GM18870 (cell line): ENCODE results near the gene SOX18.

Experiments
- ATAC-seq: cut with Tn5 transposase; IDR thresholded peaks from one replicate; pipeline ENCODE4 v1.9.1; 2021; ENCODE audit warnings: moderate library complexity; ENCODE audit not compliant: unreplicated experiment

SOX18 gene

DNA sequence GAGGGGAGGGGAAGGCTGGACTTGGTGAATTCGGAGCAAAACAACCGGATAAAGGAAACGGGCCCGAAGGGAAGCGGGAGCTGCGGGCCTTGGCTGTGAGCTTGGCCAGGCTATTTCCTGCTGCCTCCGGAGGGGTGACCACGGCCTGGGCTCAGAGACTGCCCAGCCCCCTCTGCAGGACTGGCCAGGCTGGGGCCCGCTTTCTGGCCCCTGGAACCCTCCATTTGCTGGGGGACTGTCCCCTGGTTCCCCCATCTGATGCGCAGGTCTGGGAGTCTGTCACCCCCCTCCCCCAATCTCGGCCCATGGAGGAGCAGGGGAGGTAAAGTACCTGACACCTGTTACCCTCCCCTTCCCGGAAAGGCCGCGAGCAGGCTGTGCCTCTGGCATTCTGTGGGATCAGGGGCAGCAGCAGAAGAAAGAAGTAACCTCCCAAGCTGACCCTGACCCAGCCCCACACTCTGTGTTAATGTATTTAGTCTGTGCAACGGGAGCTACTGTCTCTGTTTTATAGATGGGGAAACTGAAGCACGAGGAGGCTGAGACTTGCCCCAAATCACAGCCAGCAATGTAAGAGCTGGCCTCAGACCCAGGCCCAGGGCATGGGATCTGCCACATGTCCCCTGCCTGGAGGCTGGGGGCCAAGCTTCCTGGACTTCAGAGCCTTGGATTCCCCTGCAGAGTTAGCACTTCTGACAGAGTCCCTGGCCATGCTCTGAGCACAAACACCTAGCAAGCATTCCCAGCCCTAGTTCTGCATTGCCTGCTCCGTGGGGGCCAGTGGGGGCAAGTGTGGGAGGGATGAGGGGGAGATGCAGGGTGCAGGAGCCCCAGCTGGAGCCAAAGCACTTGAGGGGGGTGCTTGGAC is 9.9 kb downstream of the SOX18 start:
- ATAC-seq: no peak

DNA sequence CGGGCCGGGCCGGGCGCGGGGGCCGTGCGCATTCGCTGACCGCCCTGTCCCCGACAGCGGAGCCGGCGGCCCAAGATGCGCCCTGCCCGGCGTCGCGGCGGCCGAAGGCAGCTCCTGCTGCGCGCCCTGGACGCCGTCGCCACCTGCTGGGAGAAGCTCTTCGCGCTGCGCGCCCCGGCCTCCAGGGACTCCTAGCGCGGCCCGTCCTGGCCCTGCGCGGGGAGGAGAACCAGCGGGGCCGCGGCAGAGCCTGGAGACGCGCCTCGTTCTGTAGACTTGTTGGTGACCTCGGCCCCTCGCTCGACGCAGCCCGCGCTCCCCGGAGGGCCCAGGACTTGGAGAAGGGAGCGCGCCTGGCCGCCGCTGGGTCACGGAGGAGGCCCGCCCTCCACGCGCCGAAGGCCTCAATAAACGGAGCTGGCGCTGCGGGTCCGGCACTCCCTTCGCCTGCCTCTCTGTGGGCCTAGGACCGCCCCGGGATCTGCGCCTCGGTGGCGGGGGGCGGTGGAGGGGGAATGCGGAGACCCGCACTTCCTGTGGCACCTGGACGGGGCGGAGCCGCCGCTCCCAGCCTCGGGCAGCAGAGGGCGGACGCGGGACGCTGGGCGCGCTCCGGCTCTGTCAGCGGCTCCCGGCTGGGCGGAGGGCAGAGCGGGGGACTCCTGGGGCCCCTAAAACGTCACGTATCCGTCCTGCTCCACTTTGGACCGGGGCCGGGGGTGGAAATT is 10.7 kb downstream of the SOX18 start:
- ATAC-seq: no peak

DNA sequence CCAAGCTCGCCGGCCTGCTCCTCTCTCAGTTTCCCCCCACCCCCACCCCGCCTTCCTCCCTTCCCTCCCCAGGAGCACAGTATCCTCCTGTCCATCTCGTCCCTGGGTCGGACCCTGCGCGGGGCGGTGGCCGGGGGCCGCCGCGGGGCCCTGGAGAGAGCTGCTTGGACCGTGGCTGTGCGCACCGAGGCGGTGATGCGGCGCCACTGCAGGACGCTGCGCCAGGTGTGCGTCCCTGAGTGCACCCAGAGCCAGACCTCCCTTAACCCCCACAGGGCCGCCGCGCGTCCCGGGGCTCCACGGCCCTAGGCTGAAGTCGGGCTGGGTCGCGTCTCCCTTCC is 11.2 kb downstream of the SOX18 start:
- no peak for ATAC-seq

DNA sequence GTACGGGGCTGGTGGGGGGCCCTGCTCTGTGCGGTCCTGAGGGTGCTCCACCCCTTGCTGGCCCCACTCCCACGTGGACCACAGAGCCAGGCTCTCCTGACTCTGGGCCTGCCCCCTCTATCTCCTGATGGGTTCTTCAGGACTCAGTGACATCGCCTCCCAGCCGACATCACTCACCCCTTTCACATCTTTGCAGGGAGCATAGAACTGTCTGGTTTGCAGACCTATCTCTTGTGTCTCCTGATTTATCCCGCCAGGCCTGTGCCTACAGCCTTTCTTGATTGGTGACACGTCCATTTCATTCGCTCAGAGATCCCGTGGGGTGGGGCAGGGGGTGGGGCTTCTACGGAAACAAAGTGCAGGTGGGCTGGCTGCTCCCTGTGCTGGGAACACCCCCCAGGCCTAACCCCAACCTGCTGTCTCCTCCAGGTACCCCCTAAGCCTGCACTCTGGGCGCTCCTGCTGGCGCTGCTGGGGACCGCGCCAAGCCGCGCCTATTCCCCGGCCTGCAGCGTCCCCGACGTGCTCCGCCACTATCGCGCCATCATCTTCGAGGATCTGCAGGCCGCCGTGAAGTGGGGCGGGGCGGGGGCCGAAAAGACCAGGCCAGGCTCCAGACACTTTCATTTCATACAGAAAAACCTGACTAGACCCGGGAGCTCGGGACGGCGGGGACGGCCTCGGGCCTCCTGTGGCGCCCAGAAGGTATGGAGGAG is 11.8 kb downstream of the SOX18 start:
- ATAC-seq: no peak

DNA sequence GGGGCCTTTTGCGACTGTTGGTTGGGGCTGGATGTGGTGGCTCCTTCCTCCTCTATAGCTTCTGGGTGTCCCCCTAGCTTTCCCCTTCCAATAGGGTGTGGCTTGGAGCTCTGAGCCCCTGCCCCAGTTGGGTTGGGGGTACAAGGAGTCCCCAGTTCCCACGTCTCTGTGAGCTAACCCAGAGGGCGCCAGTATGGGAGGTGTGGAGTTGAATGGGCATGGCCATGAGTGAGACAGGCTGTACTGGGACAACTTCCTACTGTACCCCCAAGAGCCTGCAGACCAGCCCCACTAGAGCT is 12.3 kb downstream of the SOX18 start:
- no peak for ATAC-seq

DNA sequence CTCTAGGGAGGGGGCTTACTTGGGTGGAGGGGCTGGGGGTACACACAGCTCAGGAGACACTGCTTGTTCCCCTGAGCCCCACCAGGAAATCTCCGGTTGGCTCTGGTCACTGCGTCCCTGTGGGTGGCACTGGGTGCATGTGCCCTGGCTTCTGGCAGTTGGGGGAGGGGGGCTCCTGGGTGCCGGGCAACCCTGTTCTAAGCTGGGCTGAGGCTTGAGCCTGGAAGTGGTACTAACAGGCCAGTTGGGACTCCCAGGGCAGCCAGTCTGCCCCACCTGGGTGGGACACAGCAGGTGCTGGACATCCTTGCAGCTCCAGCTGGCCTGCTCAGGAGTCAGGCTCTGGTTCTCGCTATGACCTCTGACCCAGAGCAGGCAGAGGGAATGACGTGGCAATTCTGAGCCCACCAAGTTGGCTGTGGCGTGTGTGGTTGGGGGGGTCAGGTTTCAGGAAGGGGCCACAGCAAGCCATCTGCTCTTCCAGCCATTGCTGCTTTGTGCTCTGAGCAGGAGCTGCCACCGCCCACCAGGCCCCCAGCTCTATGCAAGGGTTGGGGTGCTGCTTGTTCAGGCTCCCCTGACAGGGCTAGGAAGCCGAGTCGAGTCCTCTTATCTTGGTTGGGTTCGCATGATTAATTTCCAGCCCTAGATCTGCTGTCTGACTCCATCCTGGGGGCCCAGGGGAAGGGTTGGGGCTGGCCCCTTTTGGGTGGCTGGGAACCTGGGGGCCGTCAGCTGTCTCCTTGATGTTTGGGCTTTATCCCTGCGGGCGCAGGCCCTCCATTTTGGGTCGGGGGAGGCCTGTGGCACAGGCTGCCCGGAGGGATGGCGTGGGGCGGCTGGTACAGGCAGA is 12.9 kb downstream of the SOX18 start:
- ATAC-seq: no peak

DNA sequence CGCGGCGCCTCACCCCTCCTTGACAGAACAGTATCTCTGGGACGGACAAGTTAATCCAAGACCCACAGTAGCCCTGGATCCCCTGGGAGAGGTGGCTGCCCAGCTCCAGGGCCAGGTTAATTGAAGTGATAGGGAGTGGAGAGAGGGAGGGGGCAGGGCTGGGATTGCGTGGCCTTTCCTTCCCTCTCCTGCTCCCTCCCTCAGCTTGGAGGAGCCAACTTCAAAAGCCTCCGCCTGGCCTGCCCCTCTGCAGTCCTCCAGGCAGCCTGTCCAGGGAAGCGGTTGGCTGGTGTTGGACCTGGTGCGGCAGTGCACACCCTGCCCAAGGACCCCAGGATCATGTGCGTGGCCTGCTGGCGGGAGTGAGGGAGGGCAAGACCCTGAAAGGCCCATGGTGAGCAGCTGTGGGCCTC is 13.5 kb downstream of the SOX18 start, which contains the start of gene C20orf204:
Gene C20orf204 (plus strand): TSS at position 250 of the 413 bp plus-strand sequence. CDS start 142 bp downstream, at position 392.
- no peak for ATAC-seq

DNA sequence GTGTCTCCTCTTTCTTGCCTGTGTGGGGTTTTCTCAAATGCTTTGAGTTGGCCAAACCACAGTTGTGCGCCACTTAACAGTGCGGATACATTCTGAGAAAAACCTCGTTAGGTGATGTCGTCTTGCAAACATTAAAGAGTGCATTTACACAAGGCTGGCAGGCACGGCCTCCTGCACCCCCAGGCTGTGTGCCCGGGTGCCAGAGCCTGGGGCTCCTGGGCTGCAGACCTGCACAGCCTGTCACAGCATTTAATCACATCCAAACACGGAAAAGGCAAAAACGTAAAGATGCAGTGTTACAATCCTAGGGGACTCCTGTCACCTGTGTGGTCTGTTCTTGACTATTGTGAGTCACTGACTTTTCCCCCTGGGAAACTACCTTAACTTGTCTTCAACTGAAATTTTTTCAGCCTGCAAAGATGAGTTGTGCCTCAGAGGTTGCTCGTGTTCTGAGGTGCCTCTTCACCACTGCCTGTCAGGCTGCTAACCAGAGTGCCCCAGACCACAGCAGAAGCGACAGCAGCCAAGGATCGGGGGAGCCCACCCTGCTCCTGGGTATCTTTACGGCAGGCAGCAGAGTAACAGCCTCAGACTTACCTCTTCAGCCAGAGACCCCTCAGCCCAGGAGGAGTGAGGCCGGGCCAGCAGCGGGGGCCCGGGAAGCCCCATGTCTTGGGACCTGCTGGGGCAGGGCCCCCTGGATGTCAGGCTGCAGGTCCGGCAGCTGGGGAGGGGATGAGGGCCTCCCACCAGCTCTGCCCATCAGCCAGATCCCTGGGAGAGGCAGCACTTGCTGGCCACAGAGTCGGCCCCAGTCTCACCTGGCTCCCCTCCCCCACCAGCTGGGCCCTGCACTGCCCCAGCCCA is 14.1 kb downstream of the SOX18 start:
- no peak for ATAC-seq

DNA sequence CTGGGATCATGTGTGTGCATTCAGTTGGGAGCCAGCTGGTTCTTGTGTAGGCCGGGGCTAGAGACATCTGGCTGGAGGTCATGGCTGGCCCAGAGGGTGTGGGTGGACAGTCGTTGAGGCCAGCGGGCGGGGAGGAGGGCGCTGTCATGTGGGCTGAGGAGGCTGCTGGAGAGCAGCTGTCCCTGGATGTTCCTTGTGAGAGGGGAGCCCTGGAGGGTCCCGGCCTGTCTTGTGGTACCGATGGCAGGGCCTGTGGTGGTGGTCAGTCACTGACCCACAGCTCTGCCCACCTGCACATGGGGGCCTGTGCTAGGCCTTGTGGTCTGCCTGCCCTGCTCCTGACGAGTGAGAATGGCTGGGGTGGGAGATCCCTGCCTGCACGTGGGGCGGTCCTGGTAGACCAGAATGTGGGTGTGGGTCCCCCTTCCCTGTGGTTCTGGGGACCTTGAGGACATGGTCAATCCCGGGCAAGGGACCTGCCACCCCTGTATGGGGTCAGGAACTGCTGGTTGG is 15.4 kb downstream of the SOX18 start:
- no peak for ATAC-seq

DNA sequence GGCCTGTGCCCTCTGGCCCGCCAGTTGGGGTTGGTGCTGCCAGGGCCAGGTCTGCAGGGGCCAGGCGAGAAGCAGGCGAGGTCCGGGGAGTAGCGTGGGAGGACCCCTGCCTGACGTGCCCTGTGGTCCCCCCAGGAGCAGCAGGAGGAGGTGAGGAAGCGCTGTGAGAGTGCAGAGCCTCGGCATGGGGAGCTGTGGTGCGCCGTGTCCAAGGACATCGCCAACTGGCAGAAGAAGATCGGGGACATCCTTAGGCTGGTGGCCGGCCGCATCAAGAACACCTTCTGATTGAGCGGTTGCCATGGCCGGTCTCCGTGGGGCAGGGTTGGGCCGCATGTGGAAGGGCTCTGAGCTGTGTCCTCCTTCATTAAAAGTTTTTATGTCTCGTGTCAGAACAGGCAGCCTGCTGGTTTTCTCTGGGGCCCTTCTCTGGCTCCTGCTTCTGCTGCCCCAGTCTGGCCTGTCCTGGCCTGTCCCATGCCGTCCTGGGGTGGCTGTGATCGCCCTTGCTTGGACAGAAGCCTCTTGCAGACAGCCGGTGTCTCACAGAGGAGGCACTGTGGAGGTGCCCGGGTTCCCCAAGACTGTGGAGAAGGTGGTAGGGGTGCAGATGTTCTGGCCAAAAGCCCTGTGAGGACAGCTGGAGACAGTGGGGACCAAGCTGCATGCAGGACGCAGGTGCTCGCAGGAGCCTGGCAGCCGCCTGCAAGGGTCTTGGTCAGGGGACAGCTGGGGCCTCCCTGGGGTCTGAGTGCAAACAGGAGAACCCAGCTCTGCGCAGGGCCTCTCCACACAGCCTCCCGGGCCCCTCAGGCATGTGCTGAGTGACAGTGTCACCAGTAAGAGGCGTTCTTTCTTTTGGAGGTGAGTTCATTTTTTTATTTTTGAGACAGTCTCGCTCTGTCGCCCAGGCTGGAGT is 16.5 kb downstream of the SOX18 start:
- ATAC-seq: no peak

DNA sequence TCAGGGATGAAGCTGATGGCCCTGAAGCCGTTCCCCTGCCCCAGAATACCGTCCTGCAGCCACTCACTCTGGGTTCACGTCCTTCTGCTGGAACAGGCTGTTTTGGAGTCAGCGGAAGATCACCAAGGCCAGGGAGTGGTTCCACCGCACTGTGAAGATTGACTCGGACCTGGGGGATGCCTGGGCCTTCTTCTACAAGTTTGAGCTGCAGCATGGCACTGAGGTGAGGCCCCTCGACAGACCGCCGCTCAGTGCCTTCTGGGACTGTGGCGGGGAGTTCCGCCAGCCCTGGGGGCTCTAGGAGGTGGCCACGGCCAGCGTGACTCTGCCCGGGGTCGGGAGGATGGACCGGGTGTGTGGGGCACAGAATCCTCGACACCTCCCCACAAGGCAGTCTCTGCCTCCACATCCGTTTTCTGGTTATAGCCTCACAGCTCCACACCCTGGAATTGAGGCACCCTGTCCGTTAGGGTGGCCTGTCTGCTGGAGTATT is 17.6 kb downstream of the SOX18 start:
- ATAC-seq: no peak

DNA sequence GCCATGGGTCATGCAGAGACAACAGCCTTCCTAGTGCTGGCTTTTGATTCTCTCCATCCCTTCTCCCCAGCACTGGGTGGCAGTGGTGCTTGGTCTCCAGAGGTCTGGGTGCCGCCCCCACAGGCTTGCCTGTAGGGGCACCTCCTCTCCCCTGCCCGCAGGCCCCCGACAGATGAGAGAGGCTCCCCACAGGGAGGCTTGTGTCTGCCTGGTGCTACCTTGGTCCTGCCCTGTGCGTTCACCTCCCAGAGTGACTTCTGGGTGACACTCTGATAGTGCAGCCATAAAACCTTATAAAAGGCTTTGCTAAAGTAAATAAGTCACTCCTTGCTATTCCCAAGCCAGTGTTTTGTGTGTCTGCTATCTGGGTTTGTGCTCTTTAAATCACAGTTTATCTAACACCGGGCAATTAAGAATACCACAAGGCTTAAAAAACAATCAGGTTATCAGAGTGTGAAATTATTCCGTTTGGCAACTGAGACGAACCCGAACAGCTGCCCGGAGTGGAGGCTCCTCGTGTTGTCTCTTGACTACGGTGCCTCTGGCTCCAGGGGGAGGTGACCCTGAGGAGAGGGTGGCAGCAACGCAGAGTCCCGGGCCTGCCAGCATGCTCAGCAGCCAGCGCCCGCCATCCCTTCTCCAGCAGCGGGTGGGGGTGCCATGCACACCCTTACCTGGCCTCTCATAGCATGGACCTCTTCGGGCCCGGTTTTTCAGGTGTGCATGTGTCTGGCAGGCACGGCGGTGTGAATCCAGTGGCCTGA is 18.9 kb downstream of the SOX18 start:
- ATAC-seq: no peak

DNA sequence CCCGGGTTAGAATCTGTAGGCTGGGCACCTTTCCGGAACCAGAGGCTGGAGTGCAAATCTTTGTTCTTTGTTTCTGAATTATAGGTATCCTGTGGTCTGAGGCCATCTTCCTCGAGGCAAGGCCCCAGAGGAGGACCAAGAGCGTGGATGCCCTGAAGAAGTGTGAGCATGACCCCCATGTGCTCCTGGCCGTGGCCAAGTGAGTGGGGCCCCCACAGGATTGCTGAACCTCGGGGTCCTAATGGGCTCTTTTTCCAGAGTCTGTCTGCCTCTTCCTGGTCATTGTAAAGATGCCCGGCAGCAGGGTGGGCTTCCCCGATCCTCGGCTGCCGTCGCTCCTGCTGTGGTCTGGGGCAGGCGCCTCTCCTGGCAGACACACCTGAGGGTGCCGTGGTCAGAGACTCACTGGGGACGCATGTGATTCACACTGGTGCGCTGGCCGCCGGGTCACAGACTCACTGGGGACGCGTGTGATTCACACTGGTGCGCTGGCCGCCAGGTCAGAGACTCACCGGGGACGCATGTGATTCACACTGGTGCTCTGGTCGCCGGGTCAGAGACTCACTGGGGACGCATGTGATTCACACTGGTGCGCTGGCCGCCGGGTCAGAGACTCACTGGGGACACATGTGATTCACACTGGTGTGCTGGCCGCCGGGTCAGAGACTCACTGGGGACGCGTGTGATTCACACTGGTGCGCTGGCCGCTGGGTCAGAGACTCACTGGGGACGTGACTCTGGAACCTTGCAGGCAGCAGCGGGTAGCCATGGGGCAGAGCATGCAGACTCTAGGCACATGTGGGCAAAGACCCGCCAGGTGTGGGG is 19.9 kb downstream of the SOX18 start:
- no peak for ATAC-seq

DNA sequence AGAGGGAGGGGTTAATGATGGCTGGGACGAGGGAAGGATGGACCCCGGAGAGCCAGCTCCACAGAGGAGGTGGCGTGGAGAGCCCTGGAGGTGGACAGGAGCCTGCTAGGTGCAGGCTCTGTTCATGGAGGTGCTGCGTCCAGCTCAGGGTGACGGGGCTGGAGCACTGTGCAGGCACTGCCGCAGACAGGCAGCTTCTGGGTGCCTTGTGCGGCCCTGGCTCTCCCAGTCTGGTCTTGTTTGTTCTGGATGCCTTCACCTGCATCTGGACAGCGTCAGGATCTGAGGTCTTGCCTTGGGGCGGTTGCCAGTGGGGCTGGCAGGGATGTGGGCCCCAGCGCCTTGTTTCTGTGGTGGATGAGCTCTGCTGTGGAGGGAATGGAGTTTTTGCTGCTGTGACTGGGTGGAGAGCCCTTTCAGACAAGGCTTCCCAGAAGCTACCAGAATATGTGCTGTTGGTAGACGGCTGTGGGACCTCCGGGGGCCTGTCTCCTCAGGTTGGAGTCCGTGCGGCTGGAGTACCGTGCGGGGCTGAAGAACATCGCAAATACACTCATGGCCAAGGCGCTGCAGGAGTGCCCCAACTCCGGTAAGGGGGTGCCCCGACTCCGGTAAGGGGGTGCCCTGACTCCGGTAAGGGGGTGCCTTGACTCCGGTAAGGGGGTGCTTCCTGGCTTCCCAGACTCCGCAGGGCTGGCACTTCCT is 21.3 kb downstream of the SOX18 start:
- no peak for ATAC-seq

DNA sequence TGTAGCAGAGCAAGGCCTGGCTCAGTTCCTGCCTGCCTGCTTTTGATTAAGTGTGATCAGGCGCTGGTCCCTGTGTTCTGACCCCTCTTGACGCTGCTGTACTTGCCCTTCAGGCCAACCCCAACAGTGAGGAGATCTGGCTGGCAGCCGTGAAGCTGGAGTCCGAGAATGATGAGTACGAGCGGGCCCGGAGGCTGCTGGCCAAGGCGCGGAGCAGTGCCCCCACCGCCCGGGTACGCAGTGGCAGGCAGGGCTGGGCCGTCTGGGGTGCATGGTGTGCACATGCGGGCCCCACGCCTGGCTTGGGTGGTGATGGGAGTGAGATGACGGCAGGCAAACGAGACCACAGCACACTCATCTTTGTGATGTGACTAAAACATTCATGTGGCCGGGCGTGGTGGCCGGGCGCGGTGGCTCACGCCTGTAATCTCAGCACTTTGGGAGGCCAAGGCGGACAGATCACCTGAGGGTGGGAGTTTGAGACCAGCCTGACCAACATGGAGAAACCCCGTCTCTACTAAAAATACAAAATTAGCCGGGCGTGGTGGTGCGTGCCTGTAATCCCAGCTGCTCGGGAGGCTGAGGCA is 23.5 kb downstream of the SOX18 start:
- no peak for ATAC-seq
